Activated CD8-positive, alpha-beta T cell treated with anti-CD3 and anti-CD28 coated beads, Interleukin-2, amount 10 ng/mL, durations not matched to agents 7 days and 5 days (primary cell): Measurements from ENCODE around the gene SMURF2. TPM values are rescaled to one million over a fixed set of nuclear protein-coding genes. Genes with fewer than 3 reads are reported as not detected.
A peak's percentile ranks its signal among the peaks of the same experiment; 100 is the strongest.

Experiments
- microRNA-seq: library from miRNA; unstranded; fragments of <30 nt; microRNA quantifications from one replicate; pipeline ENCODE4 v1.2.0, GENCODE V29; 2022
- total RNA-seq, 2 experiments: library from RNA; stranded (reverse); gene quantifications; one replicate each; pipeline ENCODE4 v1.2.3, GENCODE V29; 2021

The SMURF2 gene
- total RNA-seq, 2 experiments from 2014 or later: 16.1 to 16.4 TPM

Small RNA genes within 50 kb of the gene (microRNA-seq; reads per million reads assigned to microRNA genes)
- gene MIR3064 (10.3 reads per million, percentile 25 among the genes with 10 or more reads in this experiment), gene MIR5047 (not detected)

Other genes starting within 250 kb of the SMURF2 start
- gene MILR1, start 213.2 kb downstream of the SMURF2 start, total RNA-seq: 1 to 10 TPM; 1.7 to 2.3 TPM
- gene POLG2, start 165.3 kb downstream of the SMURF2 start, total RNA-seq: 10 to 100 TPM; 31.3 to 33.7 TPM
- gene DDX5, start 156.0 kb downstream of the SMURF2 start, total RNA-seq: 100 to 1,000 TPM; 853 to 855 TPM
- gene CEP95, start 155.3 kb downstream of the SMURF2 start, total RNA-seq: 10 to 100 TPM; 49.2 to 51.7 TPM